ENCODE data around the gene MYBPC2. TPM values are rescaled to one million over a fixed set of nuclear protein-coding genes. Genes with fewer than 3 reads are reported as not detected.

MYBPC2 gene
- total RNA-seq, 1 donor from 2014 or later: not detected

DNA sequence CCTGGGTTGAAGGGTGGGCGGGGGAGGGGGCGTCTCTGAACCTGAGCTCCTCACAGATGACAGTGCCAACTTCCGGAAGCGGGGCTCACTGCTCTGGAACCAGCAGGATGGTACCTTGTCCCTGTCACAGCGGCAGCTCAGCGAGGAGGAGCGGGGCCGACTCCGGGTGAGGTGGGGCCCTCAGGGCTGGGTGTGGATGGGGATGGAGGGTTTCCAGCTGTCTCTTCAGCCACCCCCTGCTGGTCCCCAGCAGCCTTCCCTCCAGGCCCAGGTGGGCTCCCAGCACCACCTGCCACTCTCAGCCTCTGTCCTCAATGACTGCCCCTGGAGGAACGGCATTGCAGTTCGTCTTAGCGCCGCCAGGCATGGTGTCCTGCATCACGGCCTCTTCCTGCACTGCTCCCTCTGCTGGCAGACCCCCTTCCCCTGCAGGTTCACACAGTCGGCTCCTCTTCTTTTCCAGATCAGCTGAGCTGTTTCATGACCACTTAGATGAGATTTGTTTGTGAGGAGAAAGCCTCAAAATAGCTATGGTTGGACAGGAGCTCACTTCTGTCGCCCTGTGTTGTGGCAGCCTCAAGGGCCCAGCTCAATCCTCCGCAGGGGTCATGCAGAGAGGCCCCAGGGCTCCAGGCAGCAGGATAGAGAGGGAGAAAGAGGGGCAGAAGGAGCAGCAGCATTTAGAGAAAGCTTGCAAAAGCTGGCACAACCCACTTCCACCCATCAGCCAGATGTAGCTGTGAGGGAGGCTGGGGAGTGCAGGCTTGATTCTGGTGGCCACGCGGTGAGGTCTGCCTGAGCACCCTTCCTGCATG, 46.4 kb downstream of the MYBPC2 start:
- no peak for DNase-seq (ENCODE audit: low read depth, low spot score)

DNA sequence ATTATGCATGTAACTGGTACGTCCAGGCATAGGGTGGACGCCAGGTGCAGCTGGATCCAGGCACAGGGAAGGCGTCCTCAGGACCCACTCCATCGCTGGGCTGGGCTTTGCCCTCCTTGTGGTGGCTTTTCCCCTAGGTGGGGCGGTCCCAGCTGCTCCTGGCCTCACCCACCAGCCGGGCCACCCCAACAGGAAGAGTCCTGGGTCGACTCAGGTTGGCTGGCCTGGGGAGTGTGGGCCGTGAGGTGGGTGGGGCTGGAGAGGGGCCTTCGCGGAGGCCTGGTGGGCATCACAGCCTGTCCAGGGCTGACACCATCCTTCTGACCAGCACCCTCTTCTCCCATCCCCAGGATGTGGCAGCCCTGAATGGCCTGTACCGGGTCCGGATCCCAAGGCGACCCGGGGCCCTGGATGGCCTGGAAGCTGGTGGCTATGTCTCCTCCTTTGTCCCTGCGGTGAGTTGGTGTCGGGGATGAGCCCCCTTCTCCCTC, 47.1 kb downstream of the MYBPC2 start:
- DNase-seq (ENCODE audit: low read depth, low spot score): no peak

DNA sequence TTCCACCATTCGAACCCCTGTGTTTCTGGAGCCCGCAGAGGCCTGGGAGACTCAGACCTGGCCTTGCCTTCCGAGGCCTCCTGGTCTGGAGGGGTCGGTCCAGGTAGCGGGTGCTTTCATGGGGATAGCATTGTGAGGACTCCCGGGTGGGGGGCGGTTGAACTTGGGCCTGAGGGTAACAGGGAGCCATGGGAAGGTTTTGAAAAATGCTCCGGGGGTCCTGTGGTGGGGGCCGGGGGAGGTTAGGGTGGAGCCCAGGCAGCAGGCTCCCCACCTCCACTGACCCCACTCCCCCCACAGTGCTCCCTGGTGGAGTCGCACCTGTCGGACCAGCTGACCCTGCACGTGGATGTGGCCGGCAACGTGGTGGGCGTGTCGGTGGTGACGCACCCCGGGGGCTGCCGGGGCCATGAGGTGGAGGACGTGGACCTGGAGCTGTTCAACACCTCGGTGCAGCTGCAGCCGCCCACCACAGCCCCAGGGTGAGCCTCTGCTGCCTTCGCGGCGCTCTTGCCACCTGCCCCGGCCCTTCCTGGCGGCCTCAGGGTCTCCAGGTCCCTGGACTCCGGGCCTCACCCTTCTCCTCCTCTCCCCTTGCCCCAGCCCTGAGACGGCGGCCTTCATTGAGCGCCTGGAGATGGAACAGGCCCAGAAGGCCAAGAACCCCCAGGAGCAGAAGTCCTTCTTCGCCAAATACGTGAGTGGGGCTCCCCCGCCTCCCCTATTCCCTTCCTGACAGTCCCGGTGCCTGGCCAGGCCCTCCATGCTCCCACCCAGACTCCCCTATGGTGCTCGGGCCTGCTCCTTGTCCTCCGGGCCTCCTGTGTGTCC, 47.8 kb downstream of the MYBPC2 start:
- DNase-seq (ENCODE audit: low read depth, low spot score): no peak

DNA sequence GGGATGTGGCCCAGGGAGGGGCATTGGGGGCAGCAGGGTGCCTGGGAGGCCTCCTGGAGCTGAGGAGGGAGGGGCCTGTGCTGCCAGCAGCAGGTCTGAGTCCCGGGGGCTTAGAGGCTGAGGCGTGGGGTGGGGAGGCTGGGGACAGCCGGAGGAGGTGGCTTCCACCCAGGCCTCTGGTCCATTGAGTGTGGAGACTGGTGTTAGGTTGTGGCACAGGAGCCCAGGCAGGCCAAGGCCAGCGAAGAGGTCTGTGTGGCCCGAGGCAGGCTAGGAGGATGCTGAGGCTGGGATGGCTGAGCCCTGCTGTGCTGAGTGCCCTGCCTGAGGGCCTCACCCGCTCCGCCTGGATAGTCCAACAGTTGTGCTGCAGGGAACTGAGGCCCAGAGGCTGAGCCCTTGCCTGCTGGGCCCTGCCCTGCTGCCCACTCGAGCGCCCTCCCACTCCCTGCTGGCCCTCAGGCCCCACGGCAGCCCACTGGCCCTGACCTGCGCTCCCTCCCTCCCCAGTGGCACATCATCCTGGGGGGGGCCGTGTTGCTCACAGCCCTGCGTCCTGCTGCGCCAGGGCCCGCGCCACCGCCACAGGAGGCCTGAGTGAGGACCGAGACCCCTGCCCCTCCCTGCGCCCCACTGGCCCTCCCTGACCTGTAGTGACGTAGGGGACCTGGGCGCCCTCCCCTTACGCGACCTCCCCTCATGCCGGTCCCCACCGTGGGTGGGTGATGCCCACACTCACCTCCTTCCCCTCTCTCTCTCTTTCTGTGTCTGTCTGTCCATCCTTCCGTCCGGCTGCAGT, 48.9 kb downstream of the MYBPC2 start:
- DNase-seq (ENCODE audit: low read depth, low spot score): no peak

DNA sequence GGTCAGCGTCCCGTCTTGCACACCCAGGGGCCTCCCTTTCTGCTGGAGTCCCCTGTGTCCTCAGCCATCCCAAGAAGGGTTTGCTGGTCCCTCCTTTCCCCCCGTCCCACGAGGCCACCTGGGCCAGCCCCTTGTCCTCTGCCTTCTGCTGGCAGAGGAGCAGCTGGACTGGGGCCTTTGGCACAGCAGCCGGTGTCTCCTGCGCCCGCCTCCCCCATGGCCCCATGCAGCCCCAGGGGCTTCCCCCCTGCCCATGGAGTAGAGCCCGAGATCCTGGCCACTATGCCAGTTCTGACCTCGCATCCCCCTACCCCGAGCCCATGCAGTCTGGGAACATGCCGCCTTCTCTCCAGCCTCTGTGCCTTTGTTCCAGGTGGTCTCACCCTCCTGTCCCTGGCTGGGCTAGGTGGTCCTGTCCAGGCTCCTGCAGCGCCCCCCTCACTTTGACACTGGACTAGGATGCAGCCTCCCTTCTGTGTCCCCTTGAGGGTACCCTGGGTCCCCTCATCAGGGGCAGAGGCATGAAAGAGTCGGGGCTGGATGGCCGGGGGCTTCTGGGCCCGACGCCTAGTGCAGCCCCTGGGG, 49.7 kb downstream of the MYBPC2 start:
- no peak for DNase-seq (ENCODE audit: low read depth, low spot score)

DNA sequence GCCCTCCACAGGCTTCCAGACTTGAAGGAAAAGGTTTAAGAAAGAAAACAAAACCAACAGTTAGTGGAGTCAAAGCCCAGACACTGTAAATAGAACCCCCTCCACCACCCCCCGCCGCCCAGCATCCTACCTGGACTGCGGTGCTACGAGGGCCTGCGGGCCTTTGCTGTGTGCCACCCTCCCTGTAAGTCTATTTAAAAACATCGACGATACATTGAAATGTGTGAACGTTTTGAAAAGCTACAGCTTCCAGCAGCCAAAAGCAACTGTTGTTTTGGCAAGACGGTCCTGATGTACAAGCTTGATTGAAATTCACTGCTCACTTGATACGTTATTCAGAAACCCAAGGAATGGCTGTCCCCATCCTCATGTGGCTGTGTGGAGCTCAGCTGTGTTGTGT, 50.2 kb downstream of the MYBPC2 start:
- no peak for DNase-seq (ENCODE audit: low read depth, low spot score)

DNA sequence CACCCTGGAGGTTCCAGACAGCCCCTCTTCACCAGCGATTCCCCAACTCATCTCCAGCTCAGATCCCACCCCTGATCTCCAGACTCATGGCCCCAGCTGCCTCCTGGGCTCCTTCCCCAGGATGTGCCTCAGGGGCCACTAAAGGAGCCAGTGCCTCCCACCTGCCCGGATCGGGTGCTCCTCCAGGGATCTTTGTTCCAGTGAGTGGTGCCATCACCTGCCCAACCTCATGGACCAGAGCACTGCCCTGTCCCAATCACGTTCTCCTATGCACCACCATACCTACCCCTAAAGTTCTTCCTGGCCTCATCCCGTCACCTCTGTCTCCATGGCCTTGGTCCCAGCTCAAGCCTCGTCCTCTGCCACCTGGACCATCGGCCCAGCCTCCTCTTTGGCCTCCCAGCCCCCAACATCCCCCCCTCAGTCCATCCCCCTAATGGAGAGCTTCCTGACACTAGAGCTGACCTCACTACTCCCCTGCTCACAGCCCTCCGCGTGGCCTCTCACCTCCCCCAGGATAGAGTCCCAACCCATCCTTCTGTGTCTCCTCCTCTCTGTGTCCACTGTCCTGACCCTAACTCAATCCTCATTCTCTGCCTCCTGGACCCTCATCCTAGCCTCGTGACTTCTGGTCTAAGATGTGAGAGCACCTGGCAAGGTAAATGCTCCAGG, 52.7 kb downstream of the MYBPC2 start:
- no peak for DNase-seq (ENCODE audit: low read depth, low spot score)

DNA sequence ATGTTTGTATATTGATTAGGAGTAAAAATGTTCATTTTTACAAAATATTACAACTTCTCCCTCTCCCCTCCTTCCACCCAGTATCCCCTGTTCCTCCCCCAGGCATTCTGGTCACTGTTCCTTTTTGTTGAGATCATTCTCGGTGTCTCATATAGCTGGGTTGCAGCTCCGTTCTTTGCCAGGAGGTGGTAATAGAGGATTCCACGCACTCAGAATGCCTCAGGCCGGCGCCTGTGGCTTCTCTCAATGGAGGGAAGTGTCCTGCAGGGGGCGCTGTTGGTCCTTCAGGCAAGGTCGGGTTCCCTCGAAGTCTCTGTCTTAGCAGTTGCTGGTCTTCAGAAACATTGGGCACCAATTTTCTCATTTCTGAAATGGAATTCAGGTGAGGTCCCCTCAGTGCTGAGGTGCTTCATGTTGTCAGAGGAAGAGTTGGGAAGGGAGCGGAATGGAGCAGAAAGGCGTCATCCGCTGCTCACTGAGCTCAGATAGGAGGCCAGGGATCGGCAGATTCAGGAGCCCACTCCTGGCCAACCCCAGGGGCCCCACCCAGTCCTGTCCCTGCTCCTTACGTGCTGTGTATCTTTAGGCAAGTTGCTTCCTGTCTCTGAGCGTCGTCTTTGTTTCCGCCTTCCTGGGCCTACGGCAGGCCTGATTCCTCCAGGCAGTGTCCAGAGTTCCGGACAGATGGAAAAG, 54.3 kb downstream of the MYBPC2 start:
- no peak for DNase-seq (ENCODE audit: low read depth, low spot score)

DNA sequence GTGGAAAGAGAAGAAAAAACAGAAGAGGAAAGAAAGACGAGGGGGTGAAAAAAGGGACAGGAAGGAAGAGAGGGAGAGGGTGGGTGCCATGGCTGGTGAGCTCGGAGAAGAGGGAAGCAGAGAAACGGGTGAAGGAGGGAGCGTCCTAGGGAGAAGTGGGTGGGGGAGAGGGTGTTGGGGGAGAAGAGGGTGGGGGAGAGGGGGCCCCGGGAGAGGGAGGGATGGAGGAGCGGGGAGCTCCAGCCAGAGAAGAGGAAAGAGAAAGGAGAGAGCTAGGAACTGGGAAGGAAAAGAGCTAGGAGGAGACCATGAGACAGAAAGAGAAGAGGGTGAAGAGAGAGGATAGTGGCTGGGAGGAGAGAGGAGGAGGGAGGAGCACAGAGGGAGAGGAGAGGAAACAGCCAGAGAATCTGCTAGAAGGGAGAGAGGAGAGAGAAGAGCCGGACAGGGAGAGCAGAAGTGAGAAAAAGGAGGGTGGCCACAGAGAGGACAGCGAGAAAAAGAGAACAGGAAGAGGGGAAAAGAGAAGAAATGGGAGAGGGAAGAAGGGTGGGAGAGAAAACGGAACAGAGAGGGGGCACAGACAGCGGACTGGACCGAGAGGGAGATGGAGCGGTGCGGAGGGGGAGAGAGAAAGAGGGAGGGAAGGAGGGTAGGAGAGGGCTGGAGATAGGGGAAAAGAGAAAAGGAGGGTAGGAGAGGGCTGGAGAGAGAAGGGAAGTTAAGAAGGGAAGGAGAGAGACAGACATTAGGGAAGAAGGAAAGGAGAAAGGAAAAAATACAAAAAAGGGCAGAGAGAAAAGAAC, 55.9 kb downstream of the MYBPC2 start:
- no peak for DNase-seq (ENCODE audit: low read depth, low spot score)

DNA sequence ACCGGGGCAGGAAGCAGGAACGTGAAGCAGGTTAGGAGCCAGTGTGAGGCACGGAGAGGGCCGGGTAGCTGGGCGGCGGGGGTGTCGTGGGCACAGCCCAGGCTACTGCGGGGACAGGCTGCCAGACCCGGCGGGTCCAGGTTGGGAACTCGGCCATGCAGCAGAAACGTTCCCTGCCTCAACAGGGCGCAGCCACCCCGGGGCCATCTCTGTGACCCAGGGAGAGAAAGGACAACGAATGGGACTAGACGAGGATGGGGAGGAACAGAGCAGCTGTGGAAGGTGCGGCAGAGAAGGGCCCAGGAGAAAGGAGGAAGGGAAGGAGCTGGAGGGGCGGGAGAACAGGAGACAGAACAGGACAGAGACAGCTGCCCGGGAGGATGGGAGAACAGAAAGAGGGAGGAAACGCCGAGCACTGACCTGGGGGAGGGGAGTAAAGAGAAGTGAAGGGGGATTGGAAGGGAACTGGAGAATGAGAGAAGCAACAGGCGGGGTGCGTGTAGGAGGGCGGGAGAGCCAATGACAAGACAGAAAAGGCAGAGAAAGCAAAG, 56.8 kb downstream of the MYBPC2 start:
- no peak for DNase-seq (ENCODE audit: low read depth, low spot score)

DNA sequence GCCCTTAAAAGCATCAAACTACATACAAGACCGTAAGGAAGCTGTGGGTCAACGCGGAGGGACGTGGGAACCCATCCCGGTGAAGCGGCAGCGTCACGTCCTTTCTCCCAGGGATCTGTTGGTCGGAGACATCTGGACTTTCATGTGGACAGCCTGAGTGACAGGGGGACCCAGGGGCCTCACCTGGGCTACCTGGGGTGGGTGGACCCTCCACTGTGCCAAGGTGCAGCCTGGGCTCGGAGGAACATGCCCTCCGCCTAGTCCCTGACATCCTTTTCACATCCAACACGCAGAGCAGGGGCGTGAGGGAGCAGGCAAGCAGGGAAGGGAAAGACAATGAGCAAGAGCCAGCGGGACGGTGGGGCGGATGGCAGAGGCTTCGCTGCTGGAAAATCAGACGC, 57.7 kb downstream of the MYBPC2 start:
- no peak for DNase-seq (ENCODE audit: low read depth, low spot score)

DNA sequence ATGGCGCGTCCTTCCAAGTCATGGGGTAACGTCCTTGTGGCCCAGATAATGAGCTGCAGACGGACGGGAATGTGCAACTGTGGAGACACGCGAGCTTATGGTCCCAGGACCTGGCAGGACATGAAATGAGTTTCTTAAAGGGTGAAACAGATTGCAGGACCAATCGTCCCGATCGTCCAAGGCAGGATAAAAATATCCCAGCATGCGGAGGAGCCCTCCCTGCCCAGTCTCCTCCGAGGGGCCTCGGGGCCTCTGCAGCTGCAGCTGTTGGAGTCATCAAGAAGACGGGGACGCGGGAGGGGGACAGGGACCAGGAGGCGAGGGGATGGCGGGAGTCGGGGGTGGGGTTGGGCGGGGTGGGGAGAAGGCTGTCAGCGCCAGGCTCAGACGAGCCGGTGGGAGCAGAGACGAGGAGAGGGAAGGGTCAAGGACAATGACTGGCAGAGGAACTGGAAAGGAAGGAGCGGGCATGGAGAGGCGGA, 58.3 kb downstream of the MYBPC2 start:
- no peak for DNase-seq (ENCODE audit: low read depth, low spot score)

DNA sequence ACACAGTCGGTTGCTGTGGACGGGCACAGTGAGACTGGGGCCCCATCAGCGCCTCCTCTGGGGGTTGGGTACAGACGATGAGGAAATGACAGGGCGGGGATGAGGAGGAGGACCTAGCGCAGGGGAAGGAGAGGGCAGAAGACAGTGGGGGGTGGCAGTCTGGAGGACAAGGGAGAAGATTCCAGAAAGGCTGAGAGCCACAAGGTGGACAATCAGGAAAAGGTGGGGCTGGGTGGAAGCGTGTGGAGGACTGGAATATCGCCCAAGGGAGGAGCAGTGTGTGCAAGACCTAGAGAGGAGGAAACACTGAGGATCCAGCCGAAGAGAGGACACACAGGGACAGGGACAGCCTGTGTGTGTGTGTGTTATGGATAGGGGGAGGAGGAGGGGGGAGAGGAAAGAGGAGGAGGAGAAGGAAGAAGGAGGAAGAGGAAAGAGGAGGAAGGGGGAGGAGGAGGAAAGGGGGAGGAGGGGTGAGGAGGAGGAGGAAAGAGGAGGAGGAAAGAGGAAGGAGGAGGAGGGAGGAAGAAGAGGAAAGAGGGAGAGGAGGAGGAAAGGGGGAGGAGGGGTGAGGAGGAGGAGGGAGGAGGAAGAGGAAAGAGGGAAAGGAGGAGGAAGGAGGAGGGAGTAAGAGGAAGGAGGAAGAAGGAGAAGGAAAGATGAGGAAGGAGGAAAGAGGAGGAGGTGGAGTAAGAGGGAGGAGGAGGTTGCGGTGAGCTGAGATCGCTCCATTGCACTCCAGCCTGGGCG, 59.8 kb downstream of the MYBPC2 start:
- DNase-seq (ENCODE audit: low read depth, low spot score): no peak

DNA sequence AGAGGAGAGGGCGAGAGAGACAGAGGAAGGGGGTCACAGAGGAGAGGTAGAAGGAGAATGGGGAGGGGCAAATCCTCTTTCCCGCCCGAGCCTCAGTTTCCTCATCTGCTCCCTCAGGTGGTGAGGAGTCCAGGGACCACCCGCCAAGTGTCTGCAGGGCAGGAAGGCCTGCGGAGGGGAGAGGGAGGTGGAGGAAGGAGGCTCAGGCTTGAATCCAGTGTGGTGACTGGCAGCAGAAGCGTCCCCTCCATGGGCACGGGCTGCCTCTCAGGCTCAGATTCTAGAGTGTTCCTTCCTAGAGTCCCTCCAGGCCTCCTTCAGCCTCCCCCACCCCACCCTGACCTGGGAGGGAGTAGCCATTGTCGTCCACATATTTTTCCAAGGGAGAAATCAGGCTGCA, 60.5 kb downstream of the MYBPC2 start:
- no peak for DNase-seq (ENCODE audit: low read depth, low spot score)

DNA sequence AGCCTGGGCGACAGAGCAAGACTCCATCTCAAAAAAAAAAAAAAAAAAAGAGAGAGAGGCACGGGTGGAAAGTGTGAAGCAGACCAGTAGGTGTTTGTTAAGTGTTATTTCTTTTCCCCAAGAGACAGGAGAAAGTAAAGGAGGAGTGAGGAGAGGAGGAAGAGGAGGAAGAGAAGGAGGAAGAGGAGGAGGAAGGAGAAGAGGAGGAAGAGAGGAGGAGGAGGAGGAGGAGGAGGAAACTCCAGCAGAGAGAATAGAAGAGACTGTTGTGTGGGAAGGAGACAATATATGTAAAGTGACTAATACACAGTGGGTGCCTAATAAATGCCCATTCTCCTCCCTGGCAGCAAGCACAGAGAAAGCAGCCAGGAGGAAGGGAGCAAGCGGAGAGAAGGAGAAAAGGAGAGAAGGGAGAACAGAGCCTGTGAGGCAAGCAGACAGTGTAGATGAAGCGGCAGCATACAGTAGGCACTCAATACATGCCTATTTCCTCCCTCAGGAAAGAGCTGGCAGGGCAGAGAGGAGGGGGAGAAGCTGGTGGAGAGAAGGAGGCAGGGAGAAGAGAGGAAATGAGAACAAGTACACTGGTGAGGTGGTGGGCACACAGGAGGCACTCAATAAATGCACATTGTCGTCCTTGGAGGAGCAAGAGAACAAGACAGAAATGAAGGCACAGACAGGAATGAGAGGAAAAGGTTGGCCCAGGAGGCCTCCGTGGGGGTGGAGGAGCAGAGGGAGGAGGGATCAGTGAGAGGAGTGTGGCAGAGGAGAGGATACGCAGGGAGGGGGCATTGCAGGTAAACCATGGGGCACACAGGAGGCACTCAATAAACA, 61.7 kb downstream of the MYBPC2 start:
- DNase-seq (ENCODE audit: low read depth, low spot score): no peak

DNA sequence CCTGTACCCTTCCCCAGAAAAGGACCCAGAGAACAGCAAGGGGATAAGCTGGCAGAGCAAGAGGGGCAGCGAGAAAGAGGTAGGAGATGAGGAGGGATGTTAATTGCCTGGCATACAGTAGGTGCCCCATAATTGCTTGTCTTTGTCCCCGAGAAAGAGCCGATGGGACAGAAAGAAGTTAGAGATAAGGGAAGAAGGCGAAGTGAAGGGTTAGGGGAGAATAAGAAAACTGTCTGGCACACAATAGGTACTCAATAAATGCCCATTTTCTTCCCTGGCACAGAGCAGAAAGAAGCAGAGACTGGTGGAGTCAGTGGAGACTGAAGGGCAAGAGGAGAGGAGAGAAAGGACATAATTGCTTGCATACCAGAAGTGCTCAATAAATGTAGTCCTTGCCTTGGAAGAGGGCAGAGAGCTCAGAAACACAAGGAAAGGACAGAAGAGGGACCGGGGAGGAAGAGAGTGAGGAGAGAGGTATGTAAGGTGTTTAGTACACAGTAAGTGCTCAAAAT, 62.4 kb downstream of the MYBPC2 start:
- no peak for DNase-seq (ENCODE audit: low read depth, low spot score)

All from pulmonary artery endothelial cell (primary cell).